Umbilical cord (tissue), 2 donors: ENCODE results near the gene THOC7. TPM values are rescaled to one million over a fixed set of nuclear protein-coding genes. Genes with fewer than 3 reads are reported as not detected.

Experiments
- DNase-seq: peaks from one replicate; pipeline ENCODE4 v3.0.0-alpha.2; 2015; ENCODE audit warnings: low spot score
- total RNA-seq: library from RNA; depleted of rRNA; stranded (reverse); fragments of >200 nt; gene quantifications from one replicate; pipeline ENCODE4 v1.2.3, GENCODE V29; 2014; ENCODE audit warnings: low replicate concordance; ENCODE audit not compliant: insufficient read depth

THOC7 gene
- 39.7 TPM for total RNA-seq

DNA sequence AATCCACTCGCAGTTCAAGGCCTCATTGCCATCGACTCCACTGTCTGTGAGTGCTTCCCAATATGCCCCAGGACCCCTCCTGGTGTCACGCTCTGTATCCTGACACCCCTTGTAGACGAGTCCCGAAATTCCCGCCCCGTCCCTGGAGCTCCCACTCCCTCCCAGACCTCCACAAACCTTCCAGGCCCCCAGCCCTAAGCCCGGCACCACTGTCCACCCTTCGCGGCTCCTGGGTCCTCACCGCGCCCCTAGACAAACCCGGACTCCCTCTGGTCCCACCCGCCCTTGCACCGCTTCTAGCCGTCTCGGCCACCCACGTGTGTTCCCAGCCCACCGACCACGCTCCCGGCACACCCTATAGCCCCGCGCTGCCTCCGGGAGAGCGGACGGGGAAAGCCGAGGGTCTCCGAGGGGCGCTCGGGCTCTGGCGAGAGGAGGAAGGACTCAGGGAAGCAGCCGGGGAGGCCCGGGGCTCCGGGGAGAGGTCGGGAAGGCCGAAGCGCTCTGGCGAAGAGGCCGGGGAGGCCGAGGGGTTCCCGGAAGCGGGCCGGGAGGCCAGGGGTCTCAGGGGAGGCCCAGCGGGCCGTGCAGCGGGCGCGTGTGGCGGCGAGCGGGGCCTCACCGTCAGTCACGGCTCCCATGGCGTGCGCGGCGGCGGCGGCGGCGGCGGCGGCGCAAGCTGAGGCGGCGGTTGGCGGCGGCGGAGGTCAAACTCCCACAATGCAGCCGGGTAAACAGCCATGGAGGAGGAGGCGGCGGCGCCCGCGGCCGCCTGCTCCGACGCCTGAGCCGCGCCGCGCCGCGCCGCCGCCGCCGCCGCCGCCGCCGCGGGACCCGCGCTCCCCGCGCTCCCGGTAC lies at the start of gene THOC7, which contains the start of gene ATXN7:
TSS of gene THOC7 (minus strand) at position 656 of the 858 bp plus-strand sequence. CDS start at position 641, 15 bp downstream.
TSS of gene ATXN7 (plus strand) at position 718 of the 858 bp plus-strand sequence. CDS start 48,732 bp downstream, outside the sequence.
- DNase-seq: peak; percentile 63

DNA sequence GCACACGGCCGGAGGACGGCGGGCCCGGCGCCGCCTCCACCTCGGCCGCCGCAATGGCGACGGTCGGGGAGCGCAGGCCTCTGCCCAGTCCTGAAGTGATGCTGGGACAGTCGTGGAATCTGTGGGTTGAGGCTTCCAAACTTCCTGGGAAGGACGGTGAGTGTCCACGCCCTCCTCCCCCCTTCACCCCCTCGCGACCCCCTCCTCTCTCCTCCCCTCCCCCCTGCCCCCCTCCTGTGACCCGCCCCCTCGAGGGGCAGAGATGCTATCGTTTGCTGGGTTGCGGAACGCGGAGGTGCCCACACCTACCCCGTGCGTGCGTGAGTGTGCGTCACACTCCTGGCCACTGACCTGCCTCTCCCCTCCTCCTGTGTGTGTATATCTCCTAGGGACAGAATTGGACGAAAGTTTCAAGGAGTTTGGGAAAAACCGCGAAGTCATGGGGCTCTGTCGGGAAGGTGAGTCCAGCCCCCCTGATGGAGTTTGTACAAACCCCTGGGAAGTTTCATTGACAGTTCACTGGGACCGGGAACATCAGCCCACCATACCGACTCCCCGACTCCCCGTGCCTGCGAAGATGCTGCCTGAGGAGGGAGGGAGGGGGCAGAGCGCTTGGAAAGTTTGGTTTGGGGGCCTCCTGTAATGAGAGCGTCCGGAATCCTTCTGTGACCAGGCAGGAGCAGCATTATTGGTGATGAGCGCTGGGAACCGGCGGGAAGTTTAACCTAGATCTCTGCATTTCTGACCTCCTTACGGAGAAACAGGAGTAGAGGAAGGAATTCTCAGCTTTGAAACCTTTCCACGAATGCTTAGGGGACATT lies 49.4 kb upstream of the THOC7 start:
- peak; percentile 49 for DNase-seq

DNA sequence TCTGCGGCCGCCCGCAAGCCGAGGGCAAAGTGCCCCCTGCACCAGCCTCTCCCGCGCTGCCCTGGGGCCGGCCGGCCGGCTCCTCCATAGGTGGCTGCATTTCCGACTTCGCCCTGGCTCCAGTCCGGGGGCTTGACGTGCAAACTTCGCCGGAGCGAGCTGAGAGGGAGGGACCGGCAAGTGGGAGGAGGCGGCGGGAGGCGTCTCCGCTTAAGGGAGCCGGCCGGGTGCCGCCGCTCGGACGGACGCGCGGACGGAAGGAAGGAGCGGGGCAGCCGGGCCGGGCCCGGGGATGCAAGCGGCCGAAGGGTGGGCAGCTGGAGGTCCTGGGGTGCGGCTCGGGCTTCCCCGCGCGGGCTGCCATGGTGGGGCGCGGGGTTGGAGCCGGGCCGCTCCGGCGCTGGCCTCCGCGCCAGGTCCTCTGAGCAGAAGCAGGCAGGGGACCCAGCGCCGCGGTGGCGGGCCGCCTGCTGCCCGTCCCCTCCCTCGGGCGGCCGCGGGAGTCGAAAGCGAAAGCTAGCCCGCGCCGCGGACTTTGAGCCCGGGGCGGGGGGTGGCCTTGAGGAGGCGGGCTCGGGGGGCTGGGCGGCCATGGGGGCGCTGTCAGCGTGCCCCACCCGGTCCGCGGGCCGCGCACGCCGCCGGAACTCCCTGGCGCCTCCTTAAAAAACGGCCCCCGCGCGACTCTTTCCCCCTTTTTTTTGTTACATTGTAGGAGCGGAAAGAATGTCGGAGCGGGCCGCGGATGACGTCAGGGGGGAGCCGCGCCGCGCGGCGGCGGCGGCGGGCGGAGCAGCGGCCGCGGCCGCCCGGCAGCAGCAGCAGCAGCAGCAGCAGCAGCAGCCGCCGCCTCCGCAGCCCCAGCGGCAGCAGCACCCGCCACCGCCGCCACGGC lies 48.5 kb upstream of the THOC7 start, which contains the start of gene SCAANT1:
TSS of gene SCAANT1 (minus strand) at position 511 of the 895 bp plus-strand sequence.
- DNase-seq: peak; percentile 94

DNA sequence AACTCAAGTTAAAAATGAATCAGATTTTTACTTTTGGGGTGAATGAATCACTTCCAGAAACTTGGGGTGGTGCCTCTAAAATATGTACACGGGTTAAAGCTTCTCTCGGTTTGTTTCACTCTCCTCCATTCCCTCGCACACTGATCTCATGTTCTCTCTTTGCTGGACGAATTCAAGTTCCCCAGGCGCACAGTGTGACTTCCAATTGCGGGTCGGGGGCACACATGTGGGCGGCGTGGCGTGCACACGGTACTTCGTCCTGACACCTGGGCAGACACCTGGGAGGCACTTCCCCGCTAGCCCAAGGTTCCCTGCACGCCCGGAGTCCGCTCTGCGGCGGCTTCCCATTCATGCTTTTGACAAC lies 47.9 kb upstream of the THOC7 start:
- DNase-seq: no peak

DNA sequence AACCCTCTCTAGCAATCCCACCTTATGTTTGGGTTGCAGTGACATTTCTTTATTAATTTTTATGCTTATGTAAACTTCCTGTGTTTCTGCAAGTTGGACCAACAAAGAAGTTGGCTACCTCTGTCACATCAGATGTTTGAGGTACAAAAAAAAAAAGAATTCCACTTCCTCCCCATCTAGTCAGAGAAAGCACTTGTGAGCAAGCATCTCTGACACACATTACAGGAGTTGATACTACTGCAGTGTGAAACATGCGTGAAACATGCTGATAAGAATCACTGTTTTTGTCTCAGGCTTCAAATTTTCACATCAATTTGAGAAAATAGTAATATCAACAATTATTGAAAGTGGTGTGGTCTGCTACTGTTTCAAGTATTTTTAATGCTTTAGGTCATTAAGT lies 47.3 kb upstream of the THOC7 start:
- no peak for DNase-seq

DNA sequence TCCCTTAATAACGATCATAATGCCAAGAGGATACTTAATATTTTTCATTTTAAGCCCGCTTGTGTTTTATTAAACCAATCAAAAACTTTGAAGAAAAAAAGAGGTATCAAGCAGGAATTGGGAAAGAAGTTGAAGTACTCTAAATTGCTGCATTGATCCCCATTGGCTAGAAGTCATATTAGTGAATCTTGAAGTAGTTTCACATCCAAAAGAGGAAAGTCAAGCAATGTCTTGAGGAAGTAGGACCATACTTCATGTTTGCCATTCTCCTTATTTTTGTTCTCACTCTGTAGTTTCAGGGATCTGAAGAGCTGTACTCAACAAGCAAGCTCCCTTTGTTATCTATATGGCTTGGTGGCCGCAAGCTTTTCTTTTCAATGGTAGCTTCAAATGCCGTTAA lies 46.4 kb upstream of the THOC7 start:
- no peak for DNase-seq

DNA sequence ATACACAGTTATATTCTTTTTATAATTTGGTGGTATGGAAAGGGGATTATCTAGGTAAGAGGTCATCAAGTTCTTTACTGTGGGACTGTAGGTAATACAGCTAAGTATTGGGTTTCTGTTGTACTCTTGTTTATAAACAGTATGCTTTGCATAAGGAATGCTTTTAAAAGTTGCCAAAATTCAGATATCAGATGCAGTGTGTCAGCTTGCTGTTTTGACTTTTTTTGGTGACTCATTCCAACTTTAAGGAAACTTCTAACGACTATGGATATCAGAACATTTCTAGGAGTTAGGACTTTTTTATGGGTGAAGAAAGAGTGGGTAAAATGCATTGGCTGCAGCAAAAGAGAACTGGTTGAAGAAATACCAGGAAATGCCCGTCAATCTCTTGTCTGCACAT lies 45.8 kb upstream of the THOC7 start:
- no peak for DNase-seq

DNA sequence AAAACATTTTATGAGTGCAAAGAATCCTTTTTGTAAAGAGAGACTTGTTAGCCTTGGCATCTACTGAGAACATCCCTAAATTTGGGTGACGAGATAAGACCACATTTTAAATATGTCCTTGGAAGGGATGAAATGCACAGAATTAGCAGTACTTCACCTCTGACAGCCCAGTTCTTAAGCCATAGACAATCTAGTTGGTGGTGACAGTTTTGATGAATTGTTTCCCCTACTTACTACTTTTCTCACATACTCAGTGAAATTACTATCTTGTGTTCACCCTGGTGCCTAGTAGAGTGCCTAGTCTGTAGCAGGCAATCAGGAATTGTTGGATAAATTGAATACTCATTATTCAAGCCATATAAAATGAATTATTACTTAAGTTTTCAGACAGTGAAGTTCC lies 45.2 kb upstream of the THOC7 start:
- no peak for DNase-seq

DNA sequence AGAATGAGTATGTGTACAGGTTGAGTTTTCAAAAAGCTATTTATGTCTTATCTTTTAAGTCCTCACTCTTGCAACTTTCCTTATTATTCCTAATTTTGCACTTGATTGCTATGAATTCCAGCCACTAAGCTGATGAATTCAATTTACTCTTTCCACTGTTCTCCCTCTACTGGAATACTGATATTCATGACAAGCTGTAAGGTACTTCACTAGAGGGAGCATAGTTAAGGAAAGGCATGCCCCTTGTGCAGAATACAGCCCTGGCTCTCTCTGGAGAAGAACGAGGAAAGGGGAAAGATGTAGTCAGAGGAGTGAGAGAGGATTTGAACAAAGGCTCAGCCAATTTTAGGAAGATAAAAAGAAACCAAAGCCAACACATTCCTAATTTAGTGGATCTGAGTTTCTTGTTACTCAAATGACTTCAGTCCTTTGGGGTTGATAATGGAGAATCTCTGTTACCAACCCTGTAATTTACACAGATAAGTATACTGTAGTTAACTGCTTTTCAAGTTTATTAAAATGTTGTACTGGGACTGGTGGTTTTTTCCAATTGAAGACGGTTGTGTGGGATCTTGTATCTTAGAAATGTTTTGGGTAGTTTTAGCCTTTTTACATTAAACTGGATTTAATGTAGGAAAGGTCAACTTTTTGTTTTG lies 44.6 kb upstream of the THOC7 start:
- DNase-seq: no peak

DNA sequence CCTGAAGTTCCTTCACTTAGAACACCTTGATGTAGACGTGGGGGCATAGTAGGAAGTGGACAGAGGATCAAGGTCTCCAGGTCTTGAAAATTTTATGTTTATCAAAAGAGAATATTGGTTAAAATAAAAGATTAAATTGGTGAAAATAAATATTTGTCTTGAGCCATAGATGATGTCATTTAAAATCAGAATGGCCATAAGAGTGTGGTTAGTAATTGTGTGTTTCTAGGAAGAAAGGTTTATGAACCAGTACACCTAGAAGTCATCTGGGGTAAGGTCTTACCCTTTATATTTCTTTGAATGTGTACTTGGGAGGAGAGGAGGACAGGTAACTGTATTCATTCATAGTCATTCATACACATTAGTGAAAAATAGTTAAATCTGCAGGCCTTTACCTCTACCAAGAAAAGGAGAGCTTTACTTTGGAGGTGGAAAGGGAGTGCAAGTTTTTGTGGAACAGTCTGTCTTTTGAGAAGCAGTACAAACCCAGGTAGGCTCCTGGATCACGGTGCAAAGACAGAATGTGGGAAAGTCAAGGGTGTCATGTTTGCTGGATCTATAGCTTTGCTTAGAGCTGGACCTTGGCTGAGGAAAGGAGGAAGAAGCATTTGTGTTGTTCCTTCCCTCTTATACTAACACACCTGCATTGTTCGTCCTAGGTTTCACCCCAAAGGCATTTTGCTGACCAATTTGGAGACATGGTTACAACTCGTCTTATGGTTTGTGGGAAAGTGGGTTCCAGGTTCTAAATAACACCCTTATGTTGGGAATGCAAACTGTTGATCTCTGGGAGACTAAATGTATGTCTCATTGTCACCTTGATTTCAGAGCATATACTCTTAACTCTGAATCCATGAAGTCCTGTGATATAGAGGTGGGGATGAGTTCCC lies 42.4 kb upstream of the THOC7 start:
- DNase-seq: no peak

DNA sequence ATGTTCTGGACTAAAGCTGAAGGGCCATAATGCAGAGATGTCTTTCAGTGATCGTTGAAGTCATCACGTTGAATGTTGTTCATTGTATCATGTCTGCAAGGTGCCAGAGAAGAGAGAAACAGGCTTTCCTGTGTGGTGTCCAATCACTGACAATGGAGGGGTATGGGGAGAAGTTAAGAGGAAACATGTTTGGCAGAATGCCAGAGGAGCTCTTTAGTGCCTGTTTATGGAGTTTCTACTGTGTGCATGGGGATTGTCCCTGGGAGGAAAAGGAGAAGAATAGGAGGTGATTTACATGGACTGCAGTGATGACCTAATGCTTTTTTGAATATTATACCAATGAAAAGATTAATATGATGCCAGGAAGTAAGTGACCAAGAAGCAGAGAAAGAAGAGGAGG lies 36.9 kb upstream of the THOC7 start:
- no peak for DNase-seq

DNA sequence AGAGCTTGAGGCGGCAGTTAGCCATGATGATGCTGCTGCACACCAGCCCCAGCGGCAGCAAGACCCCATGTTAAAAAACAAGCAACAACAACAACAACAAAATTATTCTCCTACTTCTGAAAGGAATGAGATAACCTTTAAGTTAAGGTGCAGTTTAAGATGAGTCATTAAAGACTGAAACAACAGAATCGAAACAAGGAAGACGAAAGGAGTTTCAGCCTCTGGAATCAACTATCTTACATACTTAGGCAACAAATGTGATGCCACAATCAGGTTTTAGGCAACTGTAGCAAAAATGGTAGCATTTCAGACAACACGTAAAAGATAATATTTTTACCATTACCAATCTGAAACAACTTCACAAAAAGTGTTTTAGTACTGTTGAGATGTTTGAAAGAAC lies 36.4 kb upstream of the THOC7 start:
- DNase-seq: no peak

DNA sequence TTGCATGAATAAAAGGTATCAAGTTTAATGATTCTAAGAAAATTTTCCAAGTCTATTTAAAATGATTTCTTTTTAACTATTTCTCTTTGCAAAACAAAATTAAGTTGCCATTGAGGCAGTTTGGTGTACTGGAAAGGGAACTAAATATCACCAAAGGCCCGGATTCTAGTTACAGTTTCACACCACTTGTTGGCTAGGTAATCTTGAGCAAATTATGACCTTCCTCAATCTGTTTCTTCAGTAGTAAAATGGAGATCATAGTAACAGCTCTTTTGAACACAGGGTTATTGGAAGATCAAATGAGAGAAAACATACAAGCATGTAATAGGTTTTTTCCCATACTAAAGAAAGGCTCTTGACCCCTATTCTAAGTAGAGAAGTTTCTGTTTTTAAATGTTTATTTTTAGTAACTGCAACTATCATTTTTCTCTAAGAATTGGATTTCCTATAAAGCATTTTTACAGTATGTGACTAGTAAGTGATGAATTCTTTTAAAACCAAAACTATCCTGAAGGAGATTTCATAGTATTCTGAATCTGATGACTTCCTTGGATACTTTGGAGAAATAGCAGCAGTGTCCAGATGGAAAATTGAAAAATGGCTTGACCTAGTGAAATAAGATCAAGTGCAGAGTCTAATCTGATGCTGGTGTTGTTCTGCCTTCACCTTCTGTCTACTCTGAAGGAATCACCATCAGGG lies 32.9 kb upstream of the THOC7 start:
- no peak for DNase-seq

DNA sequence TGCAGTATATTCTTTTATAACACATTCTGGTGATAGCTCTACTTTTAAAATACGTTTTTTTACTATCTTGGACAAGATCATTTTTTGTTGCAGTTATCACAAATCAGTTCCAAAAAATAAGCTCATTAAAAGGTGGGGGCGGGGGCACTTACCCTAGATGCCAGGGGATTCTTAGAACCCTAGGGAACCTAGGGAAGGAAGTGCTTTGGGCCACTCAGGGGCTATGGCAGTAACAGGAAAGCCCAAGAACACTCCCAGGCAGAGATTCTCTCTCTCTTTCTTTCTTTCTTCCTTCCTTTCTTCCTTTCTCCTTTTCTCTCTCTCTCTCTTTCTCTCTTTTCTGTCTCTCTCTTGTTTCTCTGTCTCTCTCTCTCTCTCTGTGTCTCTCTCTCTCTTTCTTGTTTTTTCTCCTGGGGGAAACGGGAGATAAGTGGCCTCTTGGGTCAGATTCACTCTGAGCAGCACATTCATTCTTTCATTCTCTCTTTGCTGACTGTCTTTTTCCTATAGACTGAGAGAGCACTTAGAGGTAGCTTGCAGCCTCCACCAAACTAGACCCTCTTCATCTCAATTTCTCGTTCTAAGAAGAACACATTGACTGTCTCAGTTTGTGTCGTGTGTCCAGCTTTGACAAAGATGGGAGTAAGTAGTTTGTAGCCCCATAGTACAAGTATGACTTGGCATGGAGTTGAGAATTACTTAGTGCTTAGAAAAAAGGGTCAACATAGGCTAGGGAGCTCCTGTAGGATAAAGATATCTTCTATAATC lies 32.0 kb upstream of the THOC7 start:
- DNase-seq: no peak

DNA sequence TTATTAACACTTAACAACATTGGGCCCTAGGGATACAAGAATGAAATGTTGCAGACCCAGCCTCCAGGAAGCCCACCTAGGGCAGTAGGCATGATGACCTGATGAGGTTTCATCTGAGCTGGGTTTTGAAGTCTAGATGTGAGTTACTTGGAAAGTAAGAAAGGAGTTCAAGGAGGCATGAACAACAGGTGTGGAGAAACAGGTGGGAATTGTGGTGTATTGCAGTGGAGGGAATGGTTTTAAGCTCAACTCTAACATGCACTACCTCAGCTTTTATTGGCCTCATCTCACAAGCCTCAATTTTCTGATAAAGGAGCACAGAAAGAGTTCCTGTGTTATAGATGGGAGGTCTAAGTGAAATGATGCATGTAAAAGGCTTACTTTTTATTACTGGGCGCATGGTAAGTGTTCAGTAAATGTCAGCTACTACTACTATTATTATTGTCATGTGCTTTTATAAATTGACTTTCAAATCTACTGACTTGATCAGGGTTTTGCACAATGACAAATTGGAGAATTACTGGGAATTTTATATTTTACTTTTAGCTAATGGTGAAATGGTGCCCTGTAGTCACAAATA lies 29.3 kb upstream of the THOC7 start:
- DNase-seq: no peak

DNA sequence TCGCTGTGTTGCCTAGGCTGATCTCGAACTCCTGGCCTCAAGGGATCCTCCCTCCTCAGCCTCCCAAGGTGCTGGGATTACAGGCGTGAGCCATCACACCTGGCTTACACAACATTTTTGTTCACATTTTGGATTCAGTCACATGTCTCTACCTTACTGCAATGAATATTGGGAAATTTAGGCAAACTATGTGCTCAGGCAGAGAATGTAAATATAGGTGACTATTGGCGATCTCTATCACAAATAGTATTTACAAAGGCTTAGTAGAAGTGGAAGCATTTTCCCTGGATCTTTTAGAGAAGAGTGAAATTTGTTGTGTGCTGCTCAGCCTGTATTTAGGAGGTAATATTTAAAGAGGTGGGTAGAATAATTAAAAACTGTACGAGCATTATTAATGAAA lies 27.9 kb upstream of the THOC7 start:
- no peak for DNase-seq

DNA sequence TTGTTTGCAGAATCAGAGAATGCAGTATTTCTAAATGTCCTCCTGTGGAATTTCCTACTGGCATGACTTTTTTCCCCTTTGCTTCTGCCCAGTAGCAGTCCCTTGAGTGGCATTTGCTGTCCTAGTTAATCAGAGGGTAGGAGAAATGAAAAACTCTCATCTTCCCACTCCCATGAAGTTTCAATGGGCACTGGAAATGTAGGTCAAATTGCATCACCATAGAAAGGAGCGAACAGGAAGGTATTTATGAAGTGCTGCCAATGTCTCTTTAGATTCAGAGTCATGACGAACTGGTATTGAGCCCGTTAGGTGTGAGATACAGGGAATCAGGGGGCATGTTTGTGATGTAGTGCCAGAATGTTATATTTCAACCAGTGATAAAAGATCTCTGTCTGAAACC lies 23.3 kb upstream of the THOC7 start:
- no peak for DNase-seq

DNA sequence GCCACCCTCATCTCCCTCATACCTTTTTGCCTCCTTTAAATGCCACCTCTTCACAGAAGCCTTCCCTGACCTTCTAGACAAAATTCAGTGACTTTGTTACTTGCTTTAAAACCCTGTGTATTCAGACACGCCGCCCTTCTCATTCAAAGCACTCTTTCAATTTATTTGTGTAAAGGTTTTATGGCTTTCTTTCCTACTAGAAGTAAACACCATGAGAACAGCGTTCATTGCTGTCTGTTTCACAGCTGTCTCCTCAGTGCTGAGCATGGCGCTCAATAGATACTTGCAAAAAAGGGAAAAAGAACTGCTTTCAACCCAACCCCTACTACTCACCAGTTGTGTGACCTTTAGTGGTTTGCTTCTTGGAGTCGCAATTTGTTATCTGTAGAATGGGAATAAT lies 17.0 kb upstream of the THOC7 start:
- DNase-seq: no peak
